Panc1 (cell line): ENCODE results near the gene CPM. TPM values are rescaled to one million over a fixed set of nuclear protein-coding genes. Genes with fewer than 3 reads are reported as not detected.

Source experiments
- ATAC-seq: fragments of 200-7000 bp; cut with Tn5 transposase; 2 replicates; pipeline ENCODE4 v1.9.1; 2020; ENCODE audit warnings: mild to moderate bottlenecking, moderate library complexity
- BruUV-seq: library from RNA; stranded (reverse); fragments of 400-500 nt; replicated peaks from 2 replicates; lab custom pipeline; 2021; lab: Mats Ljungman, UMichigan
- CTCF ChIA-PET: fragments of 300-600 bp; sonication (Branson Sonifier 250); formaldehyde crosslinking; loops from one replicate; lab custom pipeline; 2022; ENCODE audit warnings: antibody characterized with exemption; lab: Charles Lee
- POLR2A ChIA-PET: fragments of 300-600 bp; sonication (Branson Sonifier 250); formaldehyde crosslinking; loops from one replicate; lab custom pipeline; 2022; ENCODE audit warnings: antibody characterized with exemption; lab: Charles Lee
- DNase-seq: peaks from one replicate; pipeline ENCODE4 v3.0.0-alpha.2; 2010; ENCODE audit warnings: low read depth, low spot score
- H3K27ac ChIP-seq: 2 replicates; pipeline ENCODE4 v1.5.1; 2011; ENCODE audit warnings: mild to moderate bottlenecking, low read length, inconsistent platforms
- H3K27me3 ChIP-seq: fragments of 200-500 bp; sonication (Bioruptor generic); 2 replicates; pipeline ENCODE4 v1.6.0; 2014; ENCODE audit warnings: low read length, inconsistent platforms; ENCODE audit not compliant: control insufficient read depth, insufficient read depth
- H3K36me3 ChIP-seq: fragments of 200-500 bp; sonication (Bioruptor generic); 2 replicates; pipeline ENCODE4 v1.5.1; 2014; ENCODE audit warnings: inconsistent platforms, mild to moderate bottlenecking, low read length, moderate library complexity; ENCODE audit not compliant: control insufficient read depth, insufficient read depth
- H3K4me1 ChIP-seq: 2 replicates; pipeline ENCODE4 v1.5.1; 2011; ENCODE audit warnings: inconsistent platforms, mild to moderate bottlenecking, low read length, moderate library complexity; ENCODE audit not compliant: control insufficient read depth, insufficient read depth
- H3K4me3 ChIP-seq, 2 experiments: 2 replicates each; pipeline ENCODE4 v1.5.1; 2011 to 2012; ENCODE audit warnings: low read depth in 2 of 2, low read length in 2 of 2, mild to moderate bottlenecking in 2 of 2, inconsistent platforms in 1 of 2, moderate library complexity in 1 of 2
- H3K9me3 ChIP-seq: fragments of 200-500 bp; sonication (Bioruptor generic); 2 replicates; pipeline ENCODE4 v1.5.1; 2014; ENCODE audit warnings: low read depth, mild to moderate bottlenecking, inconsistent platforms, low read length, moderate library complexity; ENCODE audit not compliant: control insufficient read depth, insufficient read depth
- POLR2AphosphoS5 ChIP-seq: IDR thresholded peaks from 2 replicates; pipeline ENCODE4 v1.6.1; 2012; ENCODE audit warnings: mild to moderate bottlenecking, low read depth, low read length, moderate library complexity
- SIN3A ChIP-seq: IDR thresholded peaks from 2 replicates; pipeline ENCODE4 v1.6.1; 2012; ENCODE audit warnings: low read depth, mild to moderate bottlenecking, low read length, moderate library complexity, borderline replicate concordance; ENCODE audit not compliant: insufficient read depth
- TCF7L2 ChIP-seq: IDR thresholded peaks from 2 replicates; pipeline ENCODE4 v1.6.1; 2011; ENCODE audit warnings: mild to moderate bottlenecking, low read depth, low read length, inconsistent platforms
- in situ Hi-C: cut with HindIII; loops from 2 replicates; pipeline ENCODE4 v1.10.0; 2016; ENCODE audit warnings: low sequenced_read_pairs, low pct_unique_long_range_greater_than_20kb
- intact Hi-C: fragments of 100-400 bp; cut with micrococcal nuclease; formaldehyde crosslinking; loops from one replicate; pipeline ENCODE4 v1.10.0; 2022; ENCODE audit not compliant: unreplicated experiment
- total RNA-seq: library from RNA; stranded (reverse); gene quantifications from one replicate; pipeline ENCODE4 v1.2.1, GENCODE V29; 2021; ENCODE audit not compliant: unreplicated experiment
- TF ChIP-seq, protein P1 (sequence below), 2 experiments: IDR thresholded peaks; 2 replicates each; pipeline ENCODE4 v1.6.1; 2011 to 2012; ENCODE audit warnings: low read depth in 2 of 2, control low read depth in 1 of 2, low read length in 1 of 2, mild to moderate bottlenecking in 1 of 2, moderate library complexity in 1 of 2; ENCODE audit not compliant: insufficient read depth in 1 of 2
- TF ChIP-seq, protein P2 (sequence below): fragments of 450-650 bp; IDR thresholded peaks from 2 replicates; pipeline ENCODE4 v1.5.1; 2017; ENCODE audit warnings: mild to moderate bottlenecking

The CPM gene
- total RNA-seq, 1 experiment from 2014 or later: 11.2 TPM

DNA sequence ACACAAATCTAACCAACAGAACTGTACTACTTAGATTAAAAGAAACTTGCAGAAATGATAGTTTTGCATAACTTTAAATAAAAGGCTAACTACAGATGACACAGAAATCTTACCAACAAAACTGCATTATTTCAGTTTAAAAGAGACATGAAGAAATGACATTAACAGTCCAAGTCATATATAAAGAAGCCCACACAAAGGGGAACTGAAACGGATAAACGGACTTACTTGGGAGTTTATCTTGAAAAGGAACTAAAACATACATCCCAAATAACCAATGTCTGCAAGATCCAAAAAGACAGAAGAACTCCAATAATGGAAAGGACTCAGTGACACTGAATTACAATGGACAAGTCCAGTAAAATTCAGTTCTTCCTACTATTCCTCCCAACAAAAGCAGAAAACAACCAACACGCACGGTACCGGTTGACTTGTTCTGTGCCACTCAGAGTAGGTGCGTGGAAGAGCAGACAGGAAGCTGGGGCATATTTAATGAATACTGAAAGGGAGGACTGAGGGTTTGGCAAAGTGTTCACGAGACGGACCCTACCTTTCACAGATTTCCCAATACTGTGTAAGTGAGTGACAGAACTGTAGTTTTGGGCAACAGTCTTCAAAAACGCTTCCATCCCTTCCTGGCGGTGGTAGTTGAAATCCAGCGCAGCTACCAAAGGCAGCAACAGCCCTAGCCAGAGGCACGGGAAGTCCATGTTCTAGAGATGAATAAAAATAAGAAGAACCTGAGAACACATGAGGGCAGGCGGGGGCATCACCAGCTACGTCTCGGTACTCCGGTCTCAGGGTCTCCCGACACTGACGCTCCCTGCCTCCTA lies 627 bp downstream of the CPM start:
- intact Hi-C loops: no loop called here
- no TSS peak for BruUV-seq
- Histone ChIP-seq H3K36me3 (no peaks in the 10 kb centered on the region), H3K4me3 (peak overlapping the region; percentile 60), H3K4me1 (no peaks in the 10 kb centered on the region), H3K27me3 (no peaks in the 10 kb centered on the region), H3K27ac (peak overlapping the region; percentile 29), H3K9me3 (no peaks in the 10 kb centered on the region)
- ChIA-PET CTCF (no interaction called here), POLR2A (no interaction called here)
- ATAC-seq: peak; percentile 68
- in situ Hi-C loops: no loop called here
- DNase-seq: no peak
- TF ChIP-seq, protein P1, sequence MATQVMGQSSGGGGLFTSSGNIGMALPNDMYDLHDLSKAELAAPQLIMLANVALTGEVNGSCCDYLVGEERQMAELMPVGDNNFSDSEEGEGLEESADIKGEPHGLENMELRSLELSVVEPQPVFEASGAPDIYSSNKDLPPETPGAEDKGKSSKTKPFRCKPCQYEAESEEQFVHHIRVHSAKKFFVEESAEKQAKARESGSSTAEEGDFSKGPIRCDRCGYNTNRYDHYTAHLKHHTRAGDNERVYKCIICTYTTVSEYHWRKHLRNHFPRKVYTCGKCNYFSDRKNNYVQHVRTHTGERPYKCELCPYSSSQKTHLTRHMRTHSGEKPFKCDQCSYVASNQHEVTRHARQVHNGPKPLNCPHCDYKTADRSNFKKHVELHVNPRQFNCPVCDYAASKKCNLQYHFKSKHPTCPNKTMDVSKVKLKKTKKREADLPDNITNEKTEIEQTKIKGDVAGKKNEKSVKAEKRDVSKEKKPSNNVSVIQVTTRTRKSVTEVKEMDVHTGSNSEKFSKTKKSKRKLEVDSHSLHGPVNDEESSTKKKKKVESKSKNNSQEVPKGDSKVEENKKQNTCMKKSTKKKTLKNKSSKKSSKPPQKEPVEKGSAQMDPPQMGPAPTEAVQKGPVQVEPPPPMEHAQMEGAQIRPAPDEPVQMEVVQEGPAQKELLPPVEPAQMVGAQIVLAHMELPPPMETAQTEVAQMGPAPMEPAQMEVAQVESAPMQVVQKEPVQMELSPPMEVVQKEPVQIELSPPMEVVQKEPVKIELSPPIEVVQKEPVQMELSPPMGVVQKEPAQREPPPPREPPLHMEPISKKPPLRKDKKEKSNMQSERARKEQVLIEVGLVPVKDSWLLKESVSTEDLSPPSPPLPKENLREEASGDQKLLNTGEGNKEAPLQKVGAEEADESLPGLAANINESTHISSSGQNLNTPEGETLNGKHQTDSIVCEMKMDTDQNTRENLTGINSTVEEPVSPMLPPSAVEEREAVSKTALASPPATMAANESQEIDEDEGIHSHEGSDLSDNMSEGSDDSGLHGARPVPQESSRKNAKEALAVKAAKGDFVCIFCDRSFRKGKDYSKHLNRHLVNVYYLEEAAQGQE (IDR thresholded peaks at IDR 0.05; ENCODE audit: insufficient read depth in 1 of 2, low read depth in 2 of 2, low read length in 1 of 2): no peak
- no peak for TF ChIP-seq POLR2AphosphoS5
- TF ChIP-seq, protein P2, sequence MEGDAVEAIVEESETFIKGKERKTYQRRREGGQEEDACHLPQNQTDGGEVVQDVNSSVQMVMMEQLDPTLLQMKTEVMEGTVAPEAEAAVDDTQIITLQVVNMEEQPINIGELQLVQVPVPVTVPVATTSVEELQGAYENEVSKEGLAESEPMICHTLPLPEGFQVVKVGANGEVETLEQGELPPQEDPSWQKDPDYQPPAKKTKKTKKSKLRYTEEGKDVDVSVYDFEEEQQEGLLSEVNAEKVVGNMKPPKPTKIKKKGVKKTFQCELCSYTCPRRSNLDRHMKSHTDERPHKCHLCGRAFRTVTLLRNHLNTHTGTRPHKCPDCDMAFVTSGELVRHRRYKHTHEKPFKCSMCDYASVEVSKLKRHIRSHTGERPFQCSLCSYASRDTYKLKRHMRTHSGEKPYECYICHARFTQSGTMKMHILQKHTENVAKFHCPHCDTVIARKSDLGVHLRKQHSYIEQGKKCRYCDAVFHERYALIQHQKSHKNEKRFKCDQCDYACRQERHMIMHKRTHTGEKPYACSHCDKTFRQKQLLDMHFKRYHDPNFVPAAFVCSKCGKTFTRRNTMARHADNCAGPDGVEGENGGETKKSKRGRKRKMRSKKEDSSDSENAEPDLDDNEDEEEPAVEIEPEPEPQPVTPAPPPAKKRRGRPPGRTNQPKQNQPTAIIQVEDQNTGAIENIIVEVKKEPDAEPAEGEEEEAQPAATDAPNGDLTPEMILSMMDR: no peak
- TF ChIP-seq SIN3A: no peak

DNA sequence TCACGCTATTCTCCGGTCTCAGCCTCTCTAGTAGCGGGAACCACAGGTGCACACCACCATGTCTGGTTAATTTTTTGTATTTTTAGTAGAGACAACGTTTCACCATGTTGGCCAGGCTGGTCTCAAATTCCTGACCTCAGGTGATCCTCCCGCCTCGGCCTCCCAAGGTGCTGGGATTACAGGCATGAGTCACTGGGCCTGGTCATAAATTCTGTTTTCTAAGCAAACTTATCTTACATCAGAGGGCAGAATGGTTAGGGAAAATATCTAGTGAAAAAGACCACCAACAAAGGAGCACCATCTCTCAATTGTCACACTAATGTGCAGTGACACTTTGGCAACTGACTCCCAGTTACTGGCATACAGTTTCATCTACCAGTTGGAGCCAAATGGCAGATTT lies 2.8 kb downstream of the CPM start:
- TF ChIP-seq POLR2AphosphoS5: no peak
- CTCF ChIA-PET: no interaction called here
- H3K27ac ChIP-seq: no peak overlapping the region

DNA sequence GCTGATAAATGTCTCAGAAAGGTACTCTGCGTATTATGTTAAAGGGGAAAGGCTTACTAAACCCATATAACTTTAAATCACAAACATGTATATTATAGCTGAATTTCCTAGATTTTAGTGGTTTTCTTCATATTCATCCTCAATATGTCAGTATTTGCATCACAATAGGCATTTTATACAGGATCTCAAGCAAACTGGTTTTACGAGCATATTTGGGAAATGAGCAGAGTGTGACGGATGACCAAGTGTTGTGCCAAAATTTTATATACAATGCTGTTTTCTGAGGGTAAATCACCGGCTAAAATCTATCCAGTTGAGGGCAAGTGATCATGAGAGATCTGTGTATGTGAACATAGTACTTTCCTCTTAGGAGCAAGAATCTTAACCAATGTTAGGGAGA lies 8.4 kb downstream of the CPM start:
- Histone ChIP-seq H3K4me3 (no peak overlapping the region), H3K27ac (no peak overlapping the region), H3K36me3 (no peaks in the 10 kb centered on the region), H3K4me1 (no peaks in the 10 kb centered on the region), H3K27me3 (no peaks in the 10 kb centered on the region), H3K9me3 (no peaks in the 10 kb centered on the region)
- ChIA-PET POLR2A (no interaction called here), CTCF (no interaction called here)
- ATAC-seq: no peak
- in situ Hi-C loops (no loop called here), intact Hi-C loops (no loop called here)
- BruUV-seq: no TSS peak
- DNase-seq: no peak
- no peak for TF ChIP-seq SIN3A
- TF ChIP-seq, protein P2: no peak
- TF ChIP-seq TCF7L2: no peak
- TF ChIP-seq, protein P1 (IDR thresholded peaks at IDR 0.05; ENCODE audit: insufficient read depth in 1 of 2, low read depth in 2 of 2, low read length in 1 of 2): no peak
- TF ChIP-seq POLR2AphosphoS5: no peak

More for the DNA sequence above, 2.8 kb downstream of the CPM start:
- no peak overlapping the region for H3K4me3 ChIP-seq
- no peaks in the 10 kb centered on the region for H3K9me3 ChIP-seq
- no peaks in the 10 kb centered on the region for H3K27me3 ChIP-seq
- ATAC-seq (no peak), DNase-seq (no peak)
- H3K4me1 ChIP-seq: no peaks in the 10 kb centered on the region
- intact Hi-C loops (no loop called here), in situ Hi-C loops (no loop called here)
- POLR2A ChIA-PET: no interaction called here
- no peaks in the 10 kb centered on the region for H3K36me3 ChIP-seq
- no TSS peak for BruUV-seq
